ENCODE results near the gene NKAIN4. TPM values are rescaled to one million over a fixed set of nuclear protein-coding genes. Genes with fewer than 3 reads are reported as not detected.

NKAIN4 gene
- total RNA-seq, 1 donor from 2014 or later, result not detected

GRCh38 chr20:63190828-63191227, 63.4 kb downstream of the NKAIN4 start:
- no peak for ATAC-seq

Other genes starting within 250 kb of the NKAIN4 start
- gene BHLHE23, start 247.5 kb downstream of the NKAIN4 start, total RNA-seq, result not detected
- 22.5 TPM for gene YTHDF1, start 38.3 kb downstream of the NKAIN4 start, total RNA-seq
- not detected for gene BIRC7, start 18.6 kb downstream of the NKAIN4 start, total RNA-seq
- 26.3 TPM for gene ARFGAP1, start 18.4 kb upstream of the NKAIN4 start, total RNA-seq
- gene COL20A1, start 38.7 kb upstream of the NKAIN4 start, total RNA-seq, result not detected
- not detected for gene CHRNA4, start 106.9 kb upstream of the NKAIN4 start, total RNA-seq
- gene KCNQ2, start 218.2 kb upstream of the NKAIN4 start, total RNA-seq, result not detected
- 0.76 TPM for gene EEF1A2, start 244.6 kb upstream of the NKAIN4 start, total RNA-seq